Eye (tissue), 1 donor: Measurements from ENCODE around the gene PARD3B.

ENCODE experiments used
- DNase-seq: peaks from one replicate; pipeline ENCODE4 v3.0.0-alpha.2; 2015

Gene PARD3B

GRCh38 chr2:205232086-205232485 lies 686.8 kb downstream of the PARD3B start:
- no peak for DNase-seq

- DNase-seq: no peak
Measured at GRCh38 chr2:205235434-205235833, 690.2 kb downstream of the PARD3B start.

GRCh38 chr2:205237524-205237923 lies 692.2 kb downstream of the PARD3B start:
- DNase-seq: no peak

GRCh38 chr2:205245001-205245400 lies 699.7 kb downstream of the PARD3B start:
- DNase-seq: no peak

- peak; percentile 9 for DNase-seq
Measured at GRCh38 chr2:205245652-205246051, 700.4 kb downstream of the PARD3B start.

GRCh38 chr2:205259121-205259520 lies 713.8 kb downstream of the PARD3B start:
- no peak for DNase-seq

- DNase-seq: no peak
Measured at GRCh38 chr2:205261516-205262020, 716.3 kb downstream of the PARD3B start.

- no peak for DNase-seq
Measured at GRCh38 chr2:205267323-205267722, 722.0 kb downstream of the PARD3B start.

- DNase-seq: no peak
Measured at GRCh38 chr2:205270689-205271088, 725.4 kb downstream of the PARD3B start.

- DNase-seq: peak; percentile 22
Measured at GRCh38 chr2:205273148-205273547, 727.9 kb downstream of the PARD3B start.

GRCh38 chr2:205273627-205274026 lies 728.4 kb downstream of the PARD3B start:
- no peak for DNase-seq

GRCh38 chr2:205274801-205275200 lies 729.5 kb downstream of the PARD3B start:
- DNase-seq: no peak

- DNase-seq: no peak
Measured at GRCh38 chr2:205276116-205276777, 731.0 kb downstream of the PARD3B start.

- no peak for DNase-seq
Measured at GRCh38 chr2:205280596-205281236, 735.4 kb downstream of the PARD3B start.

GRCh38 chr2:205283736-205284270 lies 738.5 kb downstream of the PARD3B start:
- peak; percentile 57 for DNase-seq

- no peak for DNase-seq
Measured at GRCh38 chr2:205284334-205284733, 739.1 kb downstream of the PARD3B start.

- no peak for DNase-seq
Measured at GRCh38 chr2:205287316-205287715, 742.0 kb downstream of the PARD3B start.

GRCh38 chr2:205288686-205289085 lies 743.4 kb downstream of the PARD3B start:
- no peak for DNase-seq

- no peak for DNase-seq
Measured at GRCh38 chr2:205290299-205290698, 745.0 kb downstream of the PARD3B start.

GRCh38 chr2:205292665-205293295 lies 747.5 kb downstream of the PARD3B start:
- DNase-seq: no peak

- DNase-seq: no peak
Measured at GRCh38 chr2:205293559-205293958, 748.3 kb downstream of the PARD3B start.

- DNase-seq: no peak
Measured at GRCh38 chr2:205296959-205297358, 751.7 kb downstream of the PARD3B start.

GRCh38 chr2:205297368-205297767 lies 752.1 kb downstream of the PARD3B start:
- no peak for DNase-seq

GRCh38 chr2:205297846-205298245 lies 752.6 kb downstream of the PARD3B start:
- no peak for DNase-seq
